Measurements from ENCODE around the gene IFITM1.

IFITM1 gene

GRCh38 chr11:340539-341512, 27.0 kb downstream of the IFITM1 start:
- no peak overlapping the region for H4K12ac ChIP-seq (ENCODE audit: low read depth, low read length)
- no peak overlapping the region for H3K4me3 ChIP-seq (ENCODE audit: low read depth, low read length)
- H3K4me1 ChIP-seq (ENCODE audit: control insufficient read depth in 1 of 2, insufficient read depth in 2 of 2, low read length in 2 of 2) = peaks cover 0 to 3% of the 10 kb centered on the region in 2 experiments
- H3K9ac ChIP-seq (ENCODE audit: low read length) = no peak overlapping the region
- H2AK5ac ChIP-seq (ENCODE audit: low read length) = no peak overlapping the region
- no peak overlapping the region for H3K18ac ChIP-seq (ENCODE audit: low read length)
- no peak overlapping the region for H3K4me2 ChIP-seq (ENCODE audit: low read length)
- H2BK120ac ChIP-seq (ENCODE audit: insufficient read depth, low read length, poor library complexity) = no peak overlapping the region
- no peaks in the 10 kb centered on the region for H3K36me3 ChIP-seq (ENCODE audit: control insufficient read depth in 1 of 2, insufficient read depth in 2 of 2, low read length in 2 of 2)
- H3K27me3 ChIP-seq (ENCODE audit: insufficient read depth, low read length) = no peaks in the 10 kb centered on the region
- H2BK5ac ChIP-seq (ENCODE audit: low read depth, low read length, poor library complexity) = no peak overlapping the region
- no peak overlapping the region for H2BK12ac ChIP-seq (ENCODE audit: low read length)
- no peak overlapping the region for H3K23ac ChIP-seq (ENCODE audit: low read length)
- no peaks in the 10 kb centered on the region for H3K79me2 ChIP-seq (ENCODE audit: control insufficient read depth, insufficient read depth, low read length, poor library complexity)
- H3K14ac ChIP-seq (ENCODE audit: low read length) = no peak overlapping the region
- no peak overlapping the region for H3K27ac ChIP-seq (ENCODE audit: low read depth, low read length)
- H4K91ac ChIP-seq (ENCODE audit: low read depth, low read length) = no peak overlapping the region
- WGBS (ENCODE audit: extremely low coverage, insufficient coverage, insufficient read length) = no CpG with 5 or more reads among the region's 5 CpGs
- H4K8ac ChIP-seq (ENCODE audit: low read depth, low read length) = no peak overlapping the region
- no peak for DNase-seq
- no peaks in the 10 kb centered on the region for H3K9me3 ChIP-seq (ENCODE audit: insufficient read depth, low read depth, low read length)
- no peak overlapping the region for H3K4ac ChIP-seq (ENCODE audit: low read depth, low read length)
- no peak overlapping the region for H2AFZ ChIP-seq (ENCODE audit: insufficient read depth, low read length, poor library complexity)
- no peaks in the 10 kb centered on the region for H3K79me1 ChIP-seq (ENCODE audit: low read length)

DNA sequence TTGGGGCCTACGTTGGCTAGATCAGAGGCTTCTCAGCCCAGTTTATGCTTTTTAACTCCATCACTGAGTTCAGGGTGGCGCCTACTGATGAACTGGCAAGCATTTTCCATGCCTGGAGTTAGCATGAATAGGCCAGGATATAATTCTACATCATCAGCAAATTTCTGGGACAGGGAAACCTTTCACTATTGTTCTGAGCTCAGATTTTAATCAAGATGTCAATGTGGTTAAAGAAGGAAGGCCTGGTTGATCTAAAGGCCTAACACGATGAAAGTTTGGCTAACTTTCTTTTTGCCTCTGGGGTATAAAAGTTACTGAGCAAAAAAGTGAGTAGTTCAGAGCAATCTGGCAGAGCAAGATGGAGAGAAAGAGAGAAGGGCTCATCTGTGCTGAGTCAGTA, 28.5 kb downstream of the IFITM1 start:
- H2BK12ac ChIP-seq (ENCODE audit: low read length) = no peak overlapping the region

GRCh38 chr11:344836-345578, 31.2 kb downstream of the IFITM1 start:
- H2BK120ac ChIP-seq (ENCODE audit: insufficient read depth, low read length, poor library complexity) = no peak overlapping the region
- H3K18ac ChIP-seq (ENCODE audit: low read length) = no peak overlapping the region
- H3K79me1 ChIP-seq (ENCODE audit: low read length) = no peaks in the 10 kb centered on the region
- no peak overlapping the region for H3K4me2 ChIP-seq (ENCODE audit: low read length)
- no peak for DNase-seq
- no peak overlapping the region for H3K4me3 ChIP-seq (ENCODE audit: low read depth, low read length)
- H2BK12ac ChIP-seq (ENCODE audit: low read length) = no peak overlapping the region
- no peak overlapping the region for H3K9ac ChIP-seq (ENCODE audit: low read length)
- H3K27ac ChIP-seq (ENCODE audit: low read depth, low read length) = no peak overlapping the region
- no peak overlapping the region for H4K91ac ChIP-seq (ENCODE audit: low read depth, low read length)
- no peaks in the 10 kb centered on the region for H3K79me2 ChIP-seq (ENCODE audit: control insufficient read depth, insufficient read depth, low read length, poor library complexity)
- no CpG with 5 or more reads among the region's 11 CpGs for WGBS (ENCODE audit: extremely low coverage, insufficient coverage, insufficient read length)
- no peak overlapping the region for H4K12ac ChIP-seq (ENCODE audit: low read depth, low read length)
- no peak overlapping the region for H3K4ac ChIP-seq (ENCODE audit: low read depth, low read length)
- no peak overlapping the region for H2AFZ ChIP-seq (ENCODE audit: insufficient read depth, low read length, poor library complexity)
- no peaks in the 10 kb centered on the region for H3K27me3 ChIP-seq (ENCODE audit: insufficient read depth, low read length)
- no peak overlapping the region for H4K8ac ChIP-seq (ENCODE audit: low read depth, low read length)
- no peak overlapping the region for H2AK5ac ChIP-seq (ENCODE audit: low read length)
- H3K14ac ChIP-seq (ENCODE audit: low read length) = no peak overlapping the region
- H3K4me1 ChIP-seq (ENCODE audit: control insufficient read depth in 1 of 2, insufficient read depth in 2 of 2, low read length in 2 of 2) = peaks cover 0 to 3% of the 10 kb centered on the region in 2 experiments
- H3K9me3 ChIP-seq (ENCODE audit: insufficient read depth, low read depth, low read length) = no peaks in the 10 kb centered on the region
- H3K23ac ChIP-seq (ENCODE audit: low read length) = no peak overlapping the region
- H2BK5ac ChIP-seq (ENCODE audit: low read depth, low read length, poor library complexity) = no peak overlapping the region
- no peaks in the 10 kb centered on the region for H3K36me3 ChIP-seq (ENCODE audit: control insufficient read depth in 1 of 2, insufficient read depth in 2 of 2, low read length in 2 of 2)

More for the DNA sequence above, 28.5 kb downstream of the IFITM1 start:
- no peak overlapping the region for H2BK5ac ChIP-seq (ENCODE audit: low read depth, low read length, poor library complexity)
- H3K4me2 ChIP-seq (ENCODE audit: low read length) = no peak overlapping the region
- no peak overlapping the region for H2AFZ ChIP-seq (ENCODE audit: insufficient read depth, low read length, poor library complexity)
- no peak overlapping the region for H3K9ac ChIP-seq (ENCODE audit: low read length)
- no peak for DNase-seq
- H4K12ac ChIP-seq (ENCODE audit: low read depth, low read length) = no peak overlapping the region
- no peak overlapping the region for H4K8ac ChIP-seq (ENCODE audit: low read depth, low read length)
- no peak overlapping the region for H3K4me3 ChIP-seq (ENCODE audit: low read depth, low read length)
- no peaks in the 10 kb centered on the region for H3K36me3 ChIP-seq (ENCODE audit: control insufficient read depth in 1 of 2, insufficient read depth in 2 of 2, low read length in 2 of 2)
- H3K79me2 ChIP-seq (ENCODE audit: control insufficient read depth, insufficient read depth, low read length, poor library complexity) = no peaks in the 10 kb centered on the region
- no peak overlapping the region for H3K18ac ChIP-seq (ENCODE audit: low read length)
- no peaks in the 10 kb centered on the region for H3K27me3 ChIP-seq (ENCODE audit: insufficient read depth, low read length)
- H2BK120ac ChIP-seq (ENCODE audit: insufficient read depth, low read length, poor library complexity) = no peak overlapping the region
- H3K27ac ChIP-seq (ENCODE audit: low read depth, low read length) = no peak overlapping the region
- no peak overlapping the region for H2AK5ac ChIP-seq (ENCODE audit: low read length)
- H3K9me3 ChIP-seq (ENCODE audit: insufficient read depth, low read depth, low read length) = no peaks in the 10 kb centered on the region
- no peak overlapping the region for H3K14ac ChIP-seq (ENCODE audit: low read length)
- H3K4me1 ChIP-seq (ENCODE audit: control insufficient read depth in 1 of 2, insufficient read depth in 2 of 2, low read length in 2 of 2) = peaks cover 0 to 3% of the 10 kb centered on the region in 2 experiments
- no peak overlapping the region for H3K23ac ChIP-seq (ENCODE audit: low read length)
- no peaks in the 10 kb centered on the region for H3K79me1 ChIP-seq (ENCODE audit: low read length)
- H4K91ac ChIP-seq (ENCODE audit: low read depth, low read length) = no peak overlapping the region
- no peak overlapping the region for H3K4ac ChIP-seq (ENCODE audit: low read depth, low read length)
- no CpG with 5 or more reads among the region's 3 CpGs for WGBS (ENCODE audit: extremely low coverage, insufficient coverage, insufficient read length)

DNA sequence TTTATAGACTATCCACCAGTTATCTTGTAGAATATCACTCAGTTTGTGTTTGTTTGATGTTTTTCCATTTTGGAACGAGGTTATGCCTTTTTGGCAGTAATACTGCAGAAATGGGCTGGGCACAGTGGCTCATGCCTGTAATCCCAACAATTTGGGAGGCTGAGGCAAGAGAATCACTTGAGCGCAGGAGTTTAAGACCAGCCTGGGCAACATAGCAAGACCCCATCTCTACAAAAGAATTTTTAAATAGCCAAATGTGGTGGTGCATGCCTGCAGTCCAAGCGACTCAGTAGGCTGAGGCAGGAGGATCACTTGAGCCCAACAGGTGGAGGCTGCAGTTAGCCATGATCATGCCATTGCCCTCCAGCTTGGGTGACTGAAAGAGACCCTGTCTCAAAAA, 32.7 kb downstream of the IFITM1 start:
- H2BK12ac ChIP-seq (ENCODE audit: low read length) = no peak overlapping the region
- H3K23ac ChIP-seq (ENCODE audit: low read length) = no peak overlapping the region
- no peak overlapping the region for H3K14ac ChIP-seq (ENCODE audit: low read length)
- H3K27ac ChIP-seq (ENCODE audit: low read depth, low read length) = no peak overlapping the region
- H2BK5ac ChIP-seq (ENCODE audit: low read depth, low read length, poor library complexity) = no peak overlapping the region
- no peak overlapping the region for H3K18ac ChIP-seq (ENCODE audit: low read length)
- H4K12ac ChIP-seq (ENCODE audit: low read depth, low read length) = no peak overlapping the region
- DNase-seq = no peak
- H3K36me3 ChIP-seq (ENCODE audit: control insufficient read depth in 1 of 2, insufficient read depth in 2 of 2, low read length in 2 of 2) = no peaks in the 10 kb centered on the region
- H3K9ac ChIP-seq (ENCODE audit: low read length) = no peak overlapping the region
- no peak overlapping the region for H2BK120ac ChIP-seq (ENCODE audit: insufficient read depth, low read length, poor library complexity)
- H3K79me1 ChIP-seq (ENCODE audit: low read length) = no peaks in the 10 kb centered on the region
- no peaks in the 10 kb centered on the region for H3K9me3 ChIP-seq (ENCODE audit: insufficient read depth, low read depth, low read length)
- H2AK5ac ChIP-seq (ENCODE audit: low read length) = no peak overlapping the region
- H3K4me1 ChIP-seq (ENCODE audit: control insufficient read depth in 1 of 2, insufficient read depth in 2 of 2, low read length in 2 of 2) = peaks cover 0 to 11% of the 10 kb centered on the region in 2 experiments
- no peak overlapping the region for H3K4me3 ChIP-seq (ENCODE audit: low read depth, low read length)
- no peak overlapping the region for H3K4me2 ChIP-seq (ENCODE audit: low read length)
- no peaks in the 10 kb centered on the region for H3K27me3 ChIP-seq (ENCODE audit: insufficient read depth, low read length)
- H3K4ac ChIP-seq (ENCODE audit: low read depth, low read length) = no peak overlapping the region
- no CpG with 5 or more reads among the region's 3 CpGs for WGBS (ENCODE audit: extremely low coverage, insufficient coverage, insufficient read length)
- no peak overlapping the region for H4K8ac ChIP-seq (ENCODE audit: low read depth, low read length)
- H4K91ac ChIP-seq (ENCODE audit: low read depth, low read length) = no peak overlapping the region
- no peaks in the 10 kb centered on the region for H3K79me2 ChIP-seq (ENCODE audit: control insufficient read depth, insufficient read depth, low read length, poor library complexity)
- H2AFZ ChIP-seq (ENCODE audit: insufficient read depth, low read length, poor library complexity) = no peak overlapping the region
